Midbrain (tissue), 1 donor: Measurements from ENCODE around the gene CDV3.

Source experiments
- DNase-seq: peaks from one replicate; lab custom pipeline; 2025; lab: John Stamatoyannopoulos, UW

The CDV3 gene

DNA sequence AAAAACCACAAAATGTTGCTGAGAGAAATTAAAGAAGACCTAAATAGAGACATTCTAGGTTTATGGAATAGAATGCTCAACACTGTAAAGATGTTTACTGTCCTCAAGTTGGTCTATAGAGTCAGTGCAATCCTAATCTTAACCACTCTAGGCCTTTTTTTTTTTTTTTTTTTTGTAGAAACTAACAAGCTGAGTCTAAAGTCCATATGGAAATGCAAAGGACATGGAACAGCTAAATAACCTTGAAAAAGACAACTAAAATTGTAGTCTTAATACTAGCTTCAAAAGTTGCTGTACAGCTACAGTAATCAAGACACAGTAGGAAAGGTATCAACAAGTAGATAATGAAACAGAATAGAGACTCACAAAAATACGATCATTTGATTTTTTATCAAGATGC, 32.9 kb downstream of the CDV3 start:
- no peak for DNase-seq

DNA sequence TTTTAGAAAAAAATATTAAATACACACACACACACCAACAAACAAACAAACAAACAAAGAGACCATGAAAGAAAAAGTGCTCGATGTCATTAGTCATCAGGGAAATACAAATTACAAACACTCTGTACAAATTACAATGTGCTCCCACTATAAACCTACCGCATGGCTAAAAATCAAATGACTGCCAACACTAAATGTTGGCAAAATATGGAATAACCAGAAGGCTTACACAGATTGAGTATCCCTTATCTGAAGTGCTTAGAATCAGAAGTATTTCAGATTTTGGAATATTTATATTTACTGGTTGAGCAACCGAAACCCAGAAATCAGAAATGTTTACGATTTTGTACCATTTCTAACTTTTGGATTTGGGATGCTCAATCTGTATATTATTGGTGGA, 33.4 kb downstream of the CDV3 start:
- DNase-seq = no peak

DNA sequence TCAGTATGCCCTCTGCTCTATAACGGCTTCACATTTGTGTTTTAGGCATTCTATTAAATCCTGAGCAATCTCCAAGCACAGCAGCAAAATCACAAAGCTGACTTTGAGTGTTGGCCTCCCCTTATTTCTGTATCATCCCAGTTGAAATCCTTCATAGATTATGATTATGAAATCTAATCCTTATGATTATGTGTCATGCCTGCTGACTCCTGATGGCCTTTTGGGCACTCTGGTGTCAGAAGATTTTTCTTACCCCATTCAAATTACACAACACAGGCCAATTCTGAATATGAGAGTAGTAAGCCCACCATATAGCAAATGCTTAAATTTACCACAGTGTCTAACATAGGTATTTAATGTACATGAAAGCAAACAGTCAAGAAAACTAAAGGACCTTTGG, 34.3 kb downstream of the CDV3 start:
- DNase-seq = no peak

DNA sequence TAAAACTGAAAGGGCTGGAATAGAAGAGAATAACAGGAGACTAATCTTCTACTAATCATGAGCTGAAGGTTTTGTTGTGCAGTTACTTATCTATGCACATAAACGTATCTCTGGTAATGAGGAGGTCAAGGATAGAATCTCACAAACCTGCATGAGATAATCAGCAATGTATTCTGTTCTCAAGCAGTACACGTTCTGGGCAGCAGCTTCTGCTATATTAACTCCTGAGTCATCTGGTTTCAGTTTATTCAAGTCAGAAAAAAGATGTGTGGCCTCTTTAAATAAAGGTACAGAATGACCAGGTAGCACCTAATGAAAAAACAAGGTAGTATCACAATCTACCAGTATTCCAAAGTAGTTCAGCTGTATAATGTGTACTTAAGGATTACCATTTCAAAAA, 34.9 kb downstream of the CDV3 start:
- no peak for DNase-seq

DNA sequence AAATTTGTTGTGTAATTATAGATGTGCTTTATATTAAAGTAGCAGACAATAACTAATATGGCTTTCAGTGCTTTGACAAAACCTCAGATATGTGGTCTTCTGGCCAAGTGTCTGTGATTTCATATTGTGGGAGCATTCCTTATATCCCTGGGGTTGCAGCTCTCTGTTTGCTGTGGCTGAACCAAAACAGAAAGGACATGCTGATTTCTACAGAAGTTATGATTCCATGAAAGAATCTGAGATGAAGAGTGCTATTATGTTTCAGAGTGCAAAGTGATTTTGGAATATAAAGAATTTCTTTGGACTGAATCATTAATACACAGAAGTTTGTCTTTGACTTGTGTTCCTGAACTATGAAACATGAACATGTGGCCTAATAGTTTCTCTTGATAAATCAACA, 36.5 kb downstream of the CDV3 start:
- no peak for DNase-seq

DNA sequence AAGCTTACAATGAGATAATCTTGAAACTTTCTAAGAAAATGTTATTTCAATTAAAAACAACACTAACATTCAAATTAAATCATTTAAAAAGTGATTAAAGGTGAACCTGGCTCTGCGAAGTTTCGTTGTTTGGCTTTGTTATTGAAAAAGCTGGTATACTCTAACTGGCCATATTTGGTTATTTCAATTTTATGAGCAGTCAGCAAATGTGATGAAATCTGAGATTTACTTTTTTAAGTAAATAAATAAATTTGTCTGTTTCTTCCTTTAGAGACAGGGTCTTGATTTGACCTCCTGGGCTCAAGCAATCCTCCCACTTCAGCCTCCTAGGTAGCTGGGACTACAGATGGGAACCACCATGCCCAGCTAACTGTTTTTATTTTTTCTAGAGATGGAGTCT, 38.0 kb downstream of the CDV3 start:
- no peak for DNase-seq

DNA sequence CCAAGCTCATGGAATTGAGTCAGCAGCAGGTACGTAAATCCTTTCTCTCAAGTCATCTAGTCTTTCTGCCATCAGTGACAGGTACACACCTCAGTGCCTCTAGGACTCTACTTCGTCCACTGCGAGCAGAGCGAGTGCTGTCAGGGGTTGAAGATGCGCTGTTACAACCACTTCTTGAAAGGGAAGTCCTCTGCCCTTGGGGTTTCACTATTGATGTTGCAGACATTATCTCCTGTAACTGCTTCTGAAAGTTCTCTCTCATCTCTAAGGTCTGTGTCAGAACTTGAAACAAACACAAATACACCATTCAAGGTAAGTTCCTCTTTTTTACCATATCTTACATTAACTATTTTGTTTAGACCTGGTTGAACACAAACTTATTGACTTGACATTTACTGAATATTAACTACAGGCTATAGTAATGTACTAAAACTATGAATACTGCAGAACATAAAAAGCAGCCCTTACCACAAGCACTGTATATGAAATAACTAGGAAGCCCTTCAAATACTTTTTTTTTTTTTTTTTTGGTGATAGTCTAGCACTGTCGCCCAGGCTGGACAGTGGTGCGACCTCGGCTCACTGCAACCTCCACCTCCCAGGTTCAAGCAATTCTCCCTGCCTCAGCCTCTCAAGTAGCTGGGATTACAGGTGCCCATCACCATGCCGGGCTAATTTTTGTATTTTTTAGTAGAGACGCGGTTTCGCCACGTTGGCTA, 46.7 kb downstream of the CDV3 start:
- no peak for DNase-seq

DNA sequence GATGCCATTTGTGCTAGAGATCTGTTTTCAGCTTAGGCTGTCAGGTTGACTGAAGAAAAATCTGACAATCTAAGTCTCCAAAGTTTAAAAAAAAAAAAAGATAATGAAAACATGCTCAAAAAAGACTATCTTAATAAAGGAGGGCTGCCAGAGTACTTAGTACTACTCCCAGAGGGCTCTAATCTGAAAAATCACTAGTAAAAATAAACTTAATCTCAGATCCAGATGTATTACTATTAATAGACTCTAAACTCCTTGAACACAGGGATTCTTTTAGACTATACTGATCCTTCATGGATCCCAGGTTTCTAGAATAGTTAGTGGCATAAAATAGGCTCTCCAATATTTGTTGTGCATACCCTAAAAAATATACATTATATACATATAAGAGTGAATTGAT, 54.3 kb downstream of the CDV3 start:
- DNase-seq = no peak

DNA sequence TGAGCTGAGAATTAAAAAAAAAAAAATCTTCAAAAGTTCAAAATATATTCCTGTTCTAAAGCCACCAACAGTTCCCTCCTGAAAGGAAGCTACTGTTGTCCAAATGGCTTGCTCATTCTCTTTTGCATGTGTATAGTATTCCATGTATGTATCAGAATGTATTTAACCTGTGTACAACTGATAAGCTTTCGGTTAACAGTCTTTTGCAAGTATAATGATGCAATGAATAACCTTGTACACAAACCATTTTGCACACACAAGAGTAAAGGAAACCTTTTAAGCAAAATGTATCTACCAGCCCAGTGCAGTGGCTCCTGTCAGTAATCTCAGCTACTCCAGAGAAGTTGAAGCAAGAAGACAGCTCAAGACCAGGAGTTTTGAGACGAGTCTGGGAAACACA, 55.7 kb downstream of the CDV3 start:
- DNase-seq = no peak

DNA sequence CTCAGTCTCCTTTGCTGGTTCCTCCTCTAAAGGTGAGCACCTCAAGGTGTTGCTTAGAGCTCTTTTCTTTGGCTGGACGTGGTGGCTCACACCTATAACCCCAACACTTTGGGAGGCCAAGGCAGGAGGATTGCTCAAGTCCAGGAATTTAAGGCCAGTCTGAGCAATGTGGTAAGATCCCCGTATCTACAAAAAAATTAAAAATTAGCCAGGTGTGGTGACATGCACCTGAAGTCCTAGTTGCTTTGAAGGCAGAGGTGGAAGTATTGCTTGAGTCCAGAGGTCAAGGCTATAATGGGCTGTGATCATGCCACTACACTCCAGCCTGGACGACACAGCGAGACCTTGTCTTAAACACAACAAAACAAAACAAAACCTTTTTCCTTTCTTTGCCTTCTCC, 60.0 kb downstream of the CDV3 start:
- DNase-seq = no peak
